Left ventricle myocardium superior (tissue), 1 donor: ENCODE data around the gene FSCN2. TPM values are rescaled to one million over a fixed set of nuclear protein-coding genes. Genes with fewer than 3 reads are reported as not detected.
"Not testable (repeated sequence)": the region's sequence is repeated elsewhere in the genome, so short reads cannot be mapped to it uniquely, and the experiment has no call there.

Experiments
- ATAC-seq: fragments of 200-7000 bp; cut with Tn5 transposase; one replicate; pipeline ENCODE4 v1.9.1; 2020; ENCODE audit warnings: mild to moderate bottlenecking, moderate library complexity
- DNase-seq: peaks from one replicate; pipeline ENCODE4 v3.0.0-alpha.2; 2020
- intact Hi-C: fragments of 100-400 bp; cut with micrococcal nuclease; formaldehyde crosslinking; loops from one replicate; pipeline ENCODE4 v1.11.0; 2022
- total RNA-seq: library from RNA; stranded (reverse); fragmentation: NEBNext Ultra II Directional; extraction: Animal tissue kit (Norgen Biotek cat#: 25700); gene quantifications from one replicate; pipeline ENCODE4 v1.2.1, GENCODE V29; 2021
- donor health status: DM: no; HTN: yes; CAD: no; lungs with severe emphysema.

The FSCN2 gene
- total RNA-seq, 1 donor from 2014 or later, result 0.50 TPM

- DNase-seq (peak; percentile 21), ATAC-seq (no peak)
- intact Hi-C loops, result no loop called here
These were observed 5.4 kb upstream of the FSCN2 start for GRCh38 chr17:81522491-81523401.

GRCh38 chr17:81523402-81524038 lies 4.7 kb upstream of the FSCN2 start:
- DNase-seq, result peak; percentile 70
- intact Hi-C loops, result no loop called here

GRCh38 chr17:81524039-81524864 lies 3.9 kb upstream of the FSCN2 start:
- DNase-seq, result peak; percentile 11
- intact Hi-C loops, result no loop called here
- ATAC-seq, result no peak

More at GRCh38 chr17:81523402-81524038, 4.7 kb upstream of the FSCN2 start:
- peak; percentile 50 for ATAC-seq

- ATAC-seq (no peak), DNase-seq (no peak)
- intact Hi-C loops, result no loop called here
These were observed 3.4 kb upstream of the FSCN2 start for GRCh38 chr17:81524865-81525159.

GRCh38 chr17:81526662-81527571 lies 1.3 kb upstream of the FSCN2 start:
- intact Hi-C loops, result no loop called here
- no peak for ATAC-seq
- DNase-seq, result peak; percentile 15

GRCh38 chr17:81528384-81528650 lies 140 bp downstream of the FSCN2 start:
- DNase-seq, result peak; percentile 26

DNA sequence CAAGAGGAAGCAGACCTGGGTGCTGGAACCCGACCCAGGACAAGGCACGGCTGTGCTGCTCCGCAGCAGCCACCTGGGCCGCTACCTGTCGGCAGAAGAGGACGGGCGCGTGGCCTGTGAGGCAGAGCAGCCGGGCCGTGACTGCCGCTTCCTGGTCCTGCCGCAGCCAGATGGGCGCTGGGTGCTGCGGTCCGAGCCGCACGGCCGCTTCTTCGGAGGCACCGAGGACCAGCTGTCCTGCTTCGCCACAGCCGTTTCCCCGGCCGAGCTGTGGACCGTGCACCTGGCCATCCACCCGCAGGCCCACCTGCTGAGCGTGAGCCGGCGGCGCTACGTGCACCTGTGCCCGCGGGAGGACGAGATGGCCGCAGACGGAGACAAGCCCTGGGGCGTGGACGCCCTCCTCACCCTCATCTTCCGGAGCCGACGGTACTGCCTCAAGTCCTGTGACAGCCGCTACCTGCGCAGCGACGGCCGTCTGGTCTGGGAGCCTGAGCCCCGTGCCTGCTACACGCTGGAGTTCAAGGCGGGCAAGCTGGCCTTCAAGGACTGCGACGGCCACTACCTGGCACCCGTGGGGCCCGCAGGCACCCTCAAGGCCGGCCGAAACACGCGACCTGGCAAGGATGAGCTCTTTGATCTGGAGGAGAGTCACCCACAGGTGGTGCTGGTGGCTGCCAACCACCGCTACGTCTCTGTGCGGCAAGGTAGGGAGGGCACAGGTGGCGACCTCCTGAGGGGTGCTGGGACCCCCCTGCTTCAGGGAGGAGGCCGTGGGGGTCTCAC lies 667 bp downstream of the FSCN2 start:
- intact Hi-C loops, result no loop called here
- DNase-seq (peak; percentile 27), ATAC-seq (no peak)

More at GRCh38 chr17:81528384-81528650, 140 bp downstream of the FSCN2 start:
- ATAC-seq, result no peak
- intact Hi-C loops, result no loop called here

GRCh38 chr17:81529437-81529803 lies 1.2 kb downstream of the FSCN2 start:
- intact Hi-C loops, result no loop called here
- DNase-seq (no peak), ATAC-seq (no peak)

DNA sequence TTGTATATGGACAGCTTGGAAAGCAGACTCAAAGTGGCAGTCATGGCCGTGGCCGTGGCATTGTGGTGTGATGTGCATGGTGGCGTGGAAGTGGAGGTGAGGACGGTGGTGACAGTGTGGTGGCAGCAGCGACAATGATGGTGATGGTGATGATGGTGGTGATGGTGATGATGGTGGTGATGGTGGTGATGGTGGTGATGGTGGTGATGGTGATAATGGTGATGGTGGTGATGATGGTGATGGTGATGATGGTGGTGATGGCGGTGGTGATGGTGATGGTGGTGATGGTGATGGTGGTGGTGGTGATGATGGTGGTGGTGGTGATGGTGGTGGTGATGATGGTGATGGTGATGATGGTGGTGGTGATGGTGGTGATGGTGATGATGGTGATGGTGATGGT lies 2.8 kb downstream of the FSCN2 start:
- DNase-seq, intact Hi-C loops, ATAC-seq: not testable (repeated sequence)

GRCh38 chr17:81531998-81532404 lies 3.8 kb downstream of the FSCN2 start:
- intact Hi-C loops, DNase-seq, ATAC-seq: not testable (repeated sequence)

DNA sequence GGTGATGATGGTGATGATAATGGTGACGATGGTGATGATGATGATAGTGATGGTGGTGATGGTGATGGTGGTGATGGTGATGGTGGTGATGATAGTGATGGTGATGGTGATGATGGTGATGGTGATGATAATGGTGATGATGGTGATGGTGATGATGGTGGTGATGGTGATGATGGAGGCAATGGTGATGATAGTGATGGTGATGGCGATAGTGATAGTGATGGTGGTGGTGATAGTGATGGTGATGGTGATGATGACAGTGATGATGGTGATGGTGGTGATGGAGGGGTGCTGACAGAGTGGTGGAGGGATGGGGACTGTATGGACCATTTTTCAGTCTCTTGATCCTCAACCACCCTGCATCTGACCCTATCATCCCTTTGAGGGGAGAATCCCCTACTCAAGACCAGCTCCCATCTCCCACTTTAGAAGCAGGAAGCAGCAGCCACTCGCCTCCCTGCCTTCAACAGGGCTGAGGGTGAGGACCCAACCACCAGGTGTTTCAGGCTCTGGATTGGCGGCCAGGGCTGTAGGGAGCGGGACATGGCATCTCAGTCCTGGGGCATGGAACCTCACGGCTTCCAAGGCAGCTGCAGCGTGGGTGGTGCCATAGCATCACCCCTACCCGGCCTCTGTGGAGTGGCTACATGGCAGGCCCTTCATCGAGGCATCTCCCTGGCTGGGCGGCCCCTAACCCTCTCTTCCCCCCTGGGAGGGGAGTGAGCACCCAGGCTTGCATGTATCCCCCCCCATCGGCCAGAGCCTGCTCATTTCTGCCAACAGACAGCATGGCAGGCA lies 4.5 kb downstream of the FSCN2 start:
- intact Hi-C loops, result no loop called here
- DNase-seq, result no peak

DNA sequence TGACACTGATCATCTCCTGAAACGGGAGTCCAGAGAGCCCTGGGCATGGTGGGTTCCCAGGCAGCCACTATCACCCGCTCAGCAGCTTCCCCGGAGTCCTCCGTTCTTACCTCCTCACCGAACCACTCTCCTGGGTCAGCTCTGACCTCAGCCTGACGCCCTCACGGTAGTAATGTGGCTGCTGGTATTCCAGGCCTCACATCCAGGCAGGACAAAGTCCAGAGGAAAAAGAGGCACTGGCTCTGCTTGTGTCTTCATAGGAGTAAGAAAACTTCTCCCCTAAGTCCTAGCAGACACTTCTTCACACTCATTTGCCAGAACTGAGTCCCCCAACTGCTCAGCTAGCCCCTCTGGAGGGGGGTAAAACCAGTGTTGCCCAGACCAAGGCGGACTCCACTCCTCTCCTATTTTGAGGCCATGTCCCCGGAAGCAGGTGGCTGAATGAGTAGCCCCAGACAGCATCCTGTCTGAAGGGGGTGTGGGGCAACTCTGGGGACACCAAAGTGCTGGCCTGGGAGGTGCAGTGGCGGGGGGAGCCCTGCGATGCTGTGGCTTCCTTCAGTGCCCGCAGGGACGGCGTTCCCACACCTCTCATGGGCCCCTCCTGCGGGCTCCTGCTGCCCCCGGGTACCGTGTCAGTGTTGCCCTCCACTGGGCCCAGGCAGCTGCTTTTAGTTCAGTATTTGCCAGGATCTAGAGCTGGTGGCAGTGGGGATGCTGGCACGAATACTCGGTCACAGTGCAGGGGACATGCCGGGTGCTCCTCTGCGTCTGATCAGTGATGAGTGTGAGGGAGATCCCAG lies 5.4 kb downstream of the FSCN2 start:
- intact Hi-C loops, result no loop called here
- ATAC-seq (no peak), DNase-seq (no peak)

More for the DNA sequence above, 4.5 kb downstream of the FSCN2 start:
- ATAC-seq, result no peak

- intact Hi-C loops, result no loop called here
- no peak for DNase-seq
These were observed 6.2 kb downstream of the FSCN2 start for GRCh38 chr17:81534157-81535006.

DNA sequence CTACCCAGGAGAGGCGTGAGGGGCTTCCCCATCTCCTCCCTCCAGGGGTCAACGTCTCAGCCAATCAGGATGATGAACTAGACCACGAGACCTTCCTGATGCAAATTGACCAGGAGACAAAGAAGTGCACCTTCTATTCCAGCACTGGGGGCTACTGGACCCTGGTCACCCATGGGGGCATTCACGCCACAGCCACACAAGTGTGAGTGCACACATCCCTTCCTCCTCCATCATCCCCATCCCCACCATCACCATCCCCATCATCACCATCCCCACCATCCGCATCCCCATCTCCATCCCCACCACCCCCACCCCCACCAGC lies 6.8 kb downstream of the FSCN2 start:
- intact Hi-C loops, result no loop called here
- no peak for ATAC-seq
- DNase-seq, result no peak

More at GRCh38 chr17:81534157-81535006, 6.2 kb downstream of the FSCN2 start:
- no peak for ATAC-seq

- ATAC-seq (no peak), DNase-seq (no peak)
- intact Hi-C loops, result no loop called here
These were observed 7.5 kb downstream of the FSCN2 start for GRCh38 chr17:81535480-81536298.
